ENCODE data around the gene EHBP1. TPM values are rescaled to one million over a fixed set of nuclear protein-coding genes. Genes with fewer than 3 reads are reported as not detected.

EHBP1 gene
- total RNA-seq, 1 donor from 2014 or later = 46.5 TPM

DNA sequence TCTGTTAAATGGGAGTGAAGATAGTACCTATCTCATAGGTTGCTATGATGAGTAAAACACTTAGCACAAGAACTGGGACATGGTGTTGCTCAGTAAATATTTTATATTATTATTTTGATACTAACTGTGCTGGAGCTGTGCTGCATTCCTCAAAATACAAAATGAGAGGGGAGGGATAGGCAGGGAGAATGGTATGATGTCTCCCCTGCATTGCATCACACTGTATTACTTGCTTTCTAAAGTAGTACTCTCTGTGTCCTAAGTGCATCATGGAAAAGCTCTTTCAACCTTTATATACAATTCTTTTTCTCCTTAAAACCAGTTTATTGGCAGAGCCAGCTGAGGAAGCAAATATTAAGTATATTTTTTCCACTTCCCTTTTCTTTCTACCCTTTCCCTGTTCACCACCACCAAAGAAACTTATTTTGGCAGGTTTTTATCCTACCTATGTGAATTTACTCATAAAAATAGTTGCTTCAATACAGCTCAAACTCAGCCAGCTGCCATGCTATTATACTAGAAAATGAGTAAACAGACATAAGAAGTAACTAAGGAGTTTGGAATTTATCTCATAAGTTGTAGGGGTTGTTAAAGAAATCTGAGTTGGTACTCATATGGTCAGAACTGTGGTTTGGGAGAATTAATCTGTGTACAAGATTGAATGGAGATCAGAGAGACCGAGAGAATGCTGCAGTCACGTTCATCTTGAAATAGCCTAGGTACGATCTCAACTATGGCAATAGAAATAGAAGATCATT lies 60.3 kb downstream of the EHBP1 start:
- Mint-ChIP-seq H3K27ac (ENCODE audit: unreplicated experiment) (no peak overlapping the region), H3K36me3 (ENCODE audit: unreplicated experiment) (peaks cover 15% of the 10 kb centered on the region), H3K9me3 (ENCODE audit: unreplicated experiment) (peaks cover 18% of the 10 kb centered on the region), H3K27me3 (ENCODE audit: unreplicated experiment) (no peaks in the 10 kb centered on the region), H3K4me3 (ENCODE audit: unreplicated experiment) (no peak overlapping the region), H3K4me1 (ENCODE audit: unreplicated experiment) (peaks cover 5% of the 10 kb centered on the region)
- no peak for DNase-seq (ENCODE audit: extremely low spot score, unreplicated experiment)
- TF ChIP-seq, protein P1, sequence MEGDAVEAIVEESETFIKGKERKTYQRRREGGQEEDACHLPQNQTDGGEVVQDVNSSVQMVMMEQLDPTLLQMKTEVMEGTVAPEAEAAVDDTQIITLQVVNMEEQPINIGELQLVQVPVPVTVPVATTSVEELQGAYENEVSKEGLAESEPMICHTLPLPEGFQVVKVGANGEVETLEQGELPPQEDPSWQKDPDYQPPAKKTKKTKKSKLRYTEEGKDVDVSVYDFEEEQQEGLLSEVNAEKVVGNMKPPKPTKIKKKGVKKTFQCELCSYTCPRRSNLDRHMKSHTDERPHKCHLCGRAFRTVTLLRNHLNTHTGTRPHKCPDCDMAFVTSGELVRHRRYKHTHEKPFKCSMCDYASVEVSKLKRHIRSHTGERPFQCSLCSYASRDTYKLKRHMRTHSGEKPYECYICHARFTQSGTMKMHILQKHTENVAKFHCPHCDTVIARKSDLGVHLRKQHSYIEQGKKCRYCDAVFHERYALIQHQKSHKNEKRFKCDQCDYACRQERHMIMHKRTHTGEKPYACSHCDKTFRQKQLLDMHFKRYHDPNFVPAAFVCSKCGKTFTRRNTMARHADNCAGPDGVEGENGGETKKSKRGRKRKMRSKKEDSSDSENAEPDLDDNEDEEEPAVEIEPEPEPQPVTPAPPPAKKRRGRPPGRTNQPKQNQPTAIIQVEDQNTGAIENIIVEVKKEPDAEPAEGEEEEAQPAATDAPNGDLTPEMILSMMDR (IDR thresholded peaks at IDR 0.05) = no peak

DNA sequence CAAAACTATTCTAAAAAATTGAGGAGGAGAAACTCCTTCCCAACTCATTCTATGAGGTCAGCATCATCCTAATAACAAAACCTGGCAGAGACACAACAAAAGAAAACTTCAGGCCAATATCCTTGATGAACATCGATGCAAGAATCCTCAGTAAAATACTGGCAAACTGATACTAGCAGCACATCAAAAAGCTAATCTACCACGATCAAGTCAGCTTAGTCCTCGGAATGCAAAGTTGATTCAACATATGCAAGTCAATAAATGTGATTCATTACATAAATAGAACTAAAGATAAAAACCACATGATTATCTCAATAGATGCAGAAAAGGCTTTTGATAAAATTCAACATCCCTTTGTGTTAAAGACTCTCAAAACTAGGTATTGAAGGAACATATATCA lies 63.1 kb downstream of the EHBP1 start:
- H3K4me3 Mint-ChIP-seq (ENCODE audit: unreplicated experiment) = no peak overlapping the region
- peaks cover 18% of the 10 kb centered on the region for H3K9me3 Mint-ChIP-seq (ENCODE audit: unreplicated experiment)
- TF ChIP-seq, protein P1 (IDR thresholded peaks at IDR 0.05) = no peak
- H3K27ac Mint-ChIP-seq (ENCODE audit: unreplicated experiment) = no peak overlapping the region
- DNase-seq (ENCODE audit: extremely low spot score, unreplicated experiment) = no peak
- H3K4me1 Mint-ChIP-seq (ENCODE audit: unreplicated experiment) = peaks cover 5% of the 10 kb centered on the region
- no peaks in the 10 kb centered on the region for H3K27me3 Mint-ChIP-seq (ENCODE audit: unreplicated experiment)
- peaks cover 15% of the 10 kb centered on the region for H3K36me3 Mint-ChIP-seq (ENCODE audit: unreplicated experiment)

DNA sequence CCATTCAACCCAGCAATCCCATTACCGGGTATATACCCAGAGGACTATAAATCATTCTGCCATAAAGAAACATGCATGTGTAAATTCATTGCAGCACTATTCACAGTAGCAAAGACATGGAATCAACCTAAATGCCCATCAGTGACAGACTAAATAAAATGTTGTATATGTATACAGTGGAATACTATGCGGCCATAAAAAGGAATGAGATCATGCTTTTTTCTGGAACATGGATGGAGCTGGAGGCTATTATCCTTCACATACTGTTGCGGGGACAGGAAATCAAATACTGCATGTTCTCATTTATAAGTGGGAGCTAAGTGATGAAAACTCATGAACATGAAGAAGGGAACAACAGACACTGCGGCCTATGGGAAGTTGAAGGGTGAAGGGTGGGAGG lies 65.1 kb downstream of the EHBP1 start:
- TF ChIP-seq, protein P1 (IDR thresholded peaks at IDR 0.05) = no peak
- no peak for DNase-seq (ENCODE audit: extremely low spot score, unreplicated experiment)
- Mint-ChIP-seq H3K9me3 (ENCODE audit: unreplicated experiment) (peaks cover 18% of the 10 kb centered on the region), H3K4me3 (ENCODE audit: unreplicated experiment) (no peak overlapping the region), H3K27ac (ENCODE audit: unreplicated experiment) (no peak overlapping the region), H3K36me3 (ENCODE audit: unreplicated experiment) (peaks cover 15% of the 10 kb centered on the region), H3K27me3 (ENCODE audit: unreplicated experiment) (no peaks in the 10 kb centered on the region), H3K4me1 (ENCODE audit: unreplicated experiment) (peaks cover 11% of the 10 kb centered on the region)

DNA sequence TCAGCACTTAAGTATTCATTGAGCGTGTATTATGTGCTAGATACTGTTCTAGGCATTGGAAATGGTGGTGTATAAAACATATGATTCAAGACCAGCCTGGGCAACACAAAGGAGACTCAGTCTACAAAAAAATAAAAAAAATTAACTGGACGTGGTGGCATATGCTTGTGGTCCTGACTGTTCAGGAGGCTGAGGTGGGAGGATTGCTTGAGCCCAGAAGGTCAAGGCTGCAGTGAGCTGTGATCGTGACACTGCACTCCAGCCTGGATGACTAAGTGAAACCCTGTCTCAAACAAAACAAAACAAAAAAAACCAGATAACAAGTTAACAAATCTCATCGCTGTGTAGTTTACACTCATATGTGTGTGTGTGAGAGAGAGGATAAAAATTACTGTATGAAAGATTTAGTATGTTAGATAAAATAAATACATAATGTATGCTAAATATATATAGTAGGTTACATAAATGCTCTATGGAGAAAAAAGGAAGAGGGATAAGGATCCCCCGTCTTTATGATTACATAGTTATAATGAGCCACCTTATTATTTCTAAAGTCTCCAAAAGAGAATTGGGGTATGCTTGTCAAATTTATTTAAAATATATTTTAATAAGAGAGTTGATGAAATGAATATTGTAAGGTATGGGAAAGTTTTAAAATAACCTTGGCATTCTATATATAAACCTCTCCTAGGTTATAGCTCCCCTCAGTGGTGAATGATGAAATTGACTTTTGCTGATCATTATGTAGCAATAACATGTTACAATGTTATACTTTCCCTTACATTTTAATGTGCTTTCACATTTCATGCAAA lies 69.2 kb downstream of the EHBP1 start:
- Mint-ChIP-seq H3K27ac (ENCODE audit: unreplicated experiment) (peak overlapping the region; percentile 63), H3K9me3 (ENCODE audit: unreplicated experiment) (peaks cover 5% of the 10 kb centered on the region), H3K4me1 (ENCODE audit: unreplicated experiment) (peaks cover 6% of the 10 kb centered on the region), H3K4me3 (ENCODE audit: unreplicated experiment) (no peak overlapping the region), H3K36me3 (ENCODE audit: unreplicated experiment) (peaks cover 3% of the 10 kb centered on the region), H3K27me3 (ENCODE audit: unreplicated experiment) (no peaks in the 10 kb centered on the region)
- TF ChIP-seq, protein P1 (IDR thresholded peaks at IDR 0.05) = peak; percentile 76
- no peak for DNase-seq (ENCODE audit: extremely low spot score, unreplicated experiment)

DNA sequence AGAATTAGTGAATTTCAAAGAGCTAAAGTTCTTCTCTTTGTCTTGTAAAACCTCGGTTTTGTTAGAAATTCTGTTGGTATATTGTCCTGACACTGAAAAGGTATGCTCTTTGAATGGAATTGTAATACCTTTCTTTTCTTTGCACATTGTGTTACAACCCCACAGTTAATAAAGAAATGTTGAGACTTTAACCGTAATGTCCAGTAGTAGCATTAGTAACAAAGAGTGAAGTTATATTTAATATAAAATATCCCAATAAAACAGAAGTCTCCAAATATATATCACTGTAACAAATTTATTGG lies 69.8 kb downstream of the EHBP1 start:
- H3K27ac Mint-ChIP-seq (ENCODE audit: unreplicated experiment) = no peak overlapping the region
- H3K27me3 Mint-ChIP-seq (ENCODE audit: unreplicated experiment) = no peaks in the 10 kb centered on the region
- TF ChIP-seq, protein P1 (IDR thresholded peaks at IDR 0.05) = no peak
- no peaks in the 10 kb centered on the region for H3K36me3 Mint-ChIP-seq (ENCODE audit: unreplicated experiment)
- peaks cover 6% of the 10 kb centered on the region for H3K4me1 Mint-ChIP-seq (ENCODE audit: unreplicated experiment)
- DNase-seq (ENCODE audit: extremely low spot score, unreplicated experiment) = no peak
- H3K9me3 Mint-ChIP-seq (ENCODE audit: unreplicated experiment) = no peaks in the 10 kb centered on the region
- no peak overlapping the region for H3K4me3 Mint-ChIP-seq (ENCODE audit: unreplicated experiment)

Measured in osteocyte (in vitro differentiated cells).